Ovary (tissue), 9 donors: ENCODE data around the gene PPM1J. TPM values are rescaled to one million over a fixed set of nuclear protein-coding genes. Genes with fewer than 3 reads are reported as not detected.

Source experiments
- DNase-seq, 5 donors: peaks; one replicate each; pipeline ENCODE4 v3.0.0-alpha.2; 2019 to 2020
- H3K27ac ChIP-seq, 2 donors: fragments of 200-600 bp; one replicate each; pipeline versions ENCODE4 v1.5.1 to v1.8.0; 2019 to 2022
- H3K27me3 ChIP-seq: fragments of 200-600 bp; one replicate; pipeline ENCODE4 v1.8.0; 2022
- H3K36me3 ChIP-seq: fragments of 200-600 bp; sonication (generic); one replicate; pipeline ENCODE4 v1.5.1; 2019
- H3K4me1 ChIP-seq: one replicate; pipeline ENCODE4 v1.8.1; 2013; ENCODE audit warnings: mild to moderate bottlenecking, moderate library complexity; ENCODE audit not compliant: insufficient read depth
- H3K4me3 ChIP-seq: fragments of 200-600 bp; sonication (generic); one replicate; pipeline ENCODE4 v1.5.1; 2017
- H3K9me3 ChIP-seq, 2 donors: fragments of 200-600 bp in 1 of 2; sonication (generic) in 1 of 2; one replicate each; pipeline versions ENCODE4 v1.5.1 to v1.8.1; 2013 to 2019; ENCODE audit warnings: mild to moderate bottlenecking in 1 of 2, moderate library complexity in 1 of 2
- EP300 ChIP-seq: sonication (generic); formaldehyde crosslinking; IDR thresholded peaks from one replicate; pipeline ENCODE4 v1.6.1; 2017; ENCODE audit warnings: antibody characterized with exemption
- POLR2A ChIP-seq: fragments of 450-650 bp; IDR thresholded peaks from one replicate; pipeline ENCODE4 v1.6.1; 2017; ENCODE audit warnings: antibody characterized with exemption, mild to moderate bottlenecking, moderate library complexity
- WGBS, 3 donors: extraction: QIAGEN DNeasy Blood & Tissue Kit in 1 of 3; methylation state at CpG; one replicate each; pipeline versions ENCODE4 v1.1.5 to v1.1.7; 2013 to 2017; 5-methylcytosine and 5-hydroxymethylcytosine counted together
- intact Hi-C, 4 donors: fragments of 100-400 bp; cut with DNase I; formaldehyde crosslinking; loops; one replicate each; pipeline versions ENCODE4 v1.11.0 to v1.15.1; 2022 to 2023
- polyA plus RNA-seq, 2 donors: library from polyadenylated mRNA; stranded (reverse); fragments of 200-250 nt in 1 of 2; fragments of 350-450 nt in 1 of 2; fragmentation: Illumina TruSeq in 1 of 2; extraction: RNeasy Lipid Tissue Mini Kit (QIAGEN cat#74804) in 1 of 2; gene quantifications; one replicate each; pipeline ENCODE4 v1.2.3, GENCODE V29; 2013 to 2014
- total RNA-seq, 7 donors: library from RNA; depleted of rRNA in 2 of 7; stranded (reverse); fragments of >200 nt in 2 of 7; fragmentation: NEBNext Ultra II Directional in 3 of 7; extraction: Animal tissue kit (Norgen Biotek cat#: 25700) in 3 of 7; gene quantifications; one replicate each; pipeline versions ENCODE4 v1.1.0 to v1.2.4, GENCODE V29; 2016 to 2023
- TF ChIP-seq, protein P1 (sequence below), 3 donors: fragments of 450-650 bp in 2 of 3; fragments of 200-600 bp in 1 of 3; IDR thresholded peaks; one replicate each; pipeline versions ENCODE4 v1.5.1 to v1.8.0; 2016 to 2022; ENCODE audit warnings: antibody characterized with exemption in 3 of 3, mild to moderate bottlenecking in 1 of 3
- donor health status: DM: no; HTN: no; CAD: no; lungs with moderate emphysema.
- donor health status: DM: no; HTN: no; CAD: no.
- donor health status: Bipolar disorder and iron deficiency.
- donor health status: DM: yes; HTN: yes; CAD: no.
- donor health status: DM: no; HTN: no; CAD: no.
- donor health status: DM: yes; HTN: yes; CAD: no.

The PPM1J gene
- total and polyA plus RNA-seq, 9 donors = 0.78 to 6.3 (median 2.8) TPM

DNA sequence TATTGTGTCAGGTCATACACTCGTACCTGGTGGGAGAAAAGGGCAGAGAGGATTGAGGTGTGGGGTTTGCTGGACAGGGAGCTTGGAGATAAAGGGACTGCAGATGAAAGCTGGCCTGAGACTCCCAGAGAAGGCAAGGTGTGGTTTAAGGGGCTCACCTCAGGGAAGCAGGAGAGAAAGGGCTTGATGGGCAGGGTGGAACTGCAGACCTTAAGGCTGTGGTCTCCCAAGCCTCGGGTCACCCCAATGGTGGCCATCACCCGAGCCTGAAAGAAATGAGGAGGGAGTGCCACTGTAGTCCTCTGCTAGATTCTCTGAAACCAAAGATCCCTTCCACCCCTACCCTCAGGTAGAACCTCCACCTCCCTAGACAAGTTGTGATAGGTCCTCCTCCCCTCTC, 4.5 kb downstream of the PPM1J start:
- no peak overlapping the region for H3K27ac ChIP-seq
- no peak overlapping the region for H3K4me3 ChIP-seq
- TF ChIP-seq, protein P1, sequence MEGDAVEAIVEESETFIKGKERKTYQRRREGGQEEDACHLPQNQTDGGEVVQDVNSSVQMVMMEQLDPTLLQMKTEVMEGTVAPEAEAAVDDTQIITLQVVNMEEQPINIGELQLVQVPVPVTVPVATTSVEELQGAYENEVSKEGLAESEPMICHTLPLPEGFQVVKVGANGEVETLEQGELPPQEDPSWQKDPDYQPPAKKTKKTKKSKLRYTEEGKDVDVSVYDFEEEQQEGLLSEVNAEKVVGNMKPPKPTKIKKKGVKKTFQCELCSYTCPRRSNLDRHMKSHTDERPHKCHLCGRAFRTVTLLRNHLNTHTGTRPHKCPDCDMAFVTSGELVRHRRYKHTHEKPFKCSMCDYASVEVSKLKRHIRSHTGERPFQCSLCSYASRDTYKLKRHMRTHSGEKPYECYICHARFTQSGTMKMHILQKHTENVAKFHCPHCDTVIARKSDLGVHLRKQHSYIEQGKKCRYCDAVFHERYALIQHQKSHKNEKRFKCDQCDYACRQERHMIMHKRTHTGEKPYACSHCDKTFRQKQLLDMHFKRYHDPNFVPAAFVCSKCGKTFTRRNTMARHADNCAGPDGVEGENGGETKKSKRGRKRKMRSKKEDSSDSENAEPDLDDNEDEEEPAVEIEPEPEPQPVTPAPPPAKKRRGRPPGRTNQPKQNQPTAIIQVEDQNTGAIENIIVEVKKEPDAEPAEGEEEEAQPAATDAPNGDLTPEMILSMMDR (IDR thresholded peaks at IDR 0.05) = no peak
- no peak for TF ChIP-seq POLR2A
- TF ChIP-seq EP300 = no peak
- no peaks in the 10 kb centered on the region for H3K36me3 ChIP-seq
- H3K27me3 ChIP-seq = no peaks in the 10 kb centered on the region
- DNase-seq = no peak
- intact Hi-C loops = loop anchor here in 2 of 4 donors (10.0 kb wide), 5 partner anchors 244 to 684 kb away; partner anchors contain the start of genes SLC16A1 (in 2 of the 2), LRIG2 (in 1 of the 2) and MAGI3 (in 1 of the 2)
- 90 to 92% (median 92%) methylated on average over 3 of the region's 3 CpGs for WGBS, 3 donors
- H3K4me1 ChIP-seq = peaks cover 6% of the 10 kb centered on the region
- no peaks in the 10 kb centered on the region for H3K9me3 ChIP-seq

DNA sequence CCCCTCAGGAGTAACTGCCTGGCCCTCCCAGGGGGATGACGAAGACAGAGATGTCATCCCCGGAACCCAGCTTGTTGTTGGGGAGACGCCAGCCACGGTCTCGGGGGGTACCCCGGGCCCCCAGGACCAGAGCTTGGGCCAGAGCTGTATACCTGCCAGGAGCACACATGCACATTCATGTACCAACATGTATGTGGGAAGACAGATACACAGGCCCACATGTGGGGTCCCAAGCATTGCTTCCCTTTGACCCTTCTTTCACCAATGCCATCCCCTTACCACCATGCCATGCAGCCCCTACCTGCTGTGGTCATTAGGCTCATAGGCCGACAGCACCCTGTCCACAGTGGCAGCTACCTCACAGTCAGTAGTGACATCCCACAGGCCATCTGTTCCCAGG, 5.0 kb downstream of the PPM1J start:
- Histone ChIP-seq H3K36me3 (no peaks in the 10 kb centered on the region), H3K4me3 (no peak overlapping the region), H3K4me1 (peaks cover 6% of the 10 kb centered on the region), H3K27me3 (no peaks in the 10 kb centered on the region), H3K27ac (no peak overlapping the region), H3K9me3 (no peaks in the 10 kb centered on the region)
- no peak for DNase-seq
- 79 to 90% (median 89%) methylated on average over 7 of the region's 7 CpGs for WGBS, 3 donors
- intact Hi-C loops = loop anchor here in 2 of 4 donors (10.0 kb wide), 5 partner anchors 245 to 685 kb away; partner anchors contain the start of genes SLC16A1 (in 2 of the 2), LRIG2 (in 1 of the 2) and MAGI3 (in 1 of the 2)
- TF ChIP-seq, protein P1 (IDR thresholded peaks at IDR 0.05) = no peak
- TF ChIP-seq POLR2A = no peak
- TF ChIP-seq EP300 = no peak

GRCh38 chr1:112708489-112708888, 6.6 kb downstream of the PPM1J start:
- H3K4me1 ChIP-seq = peaks cover 7% of the 10 kb centered on the region
- intact Hi-C loops = loop anchor here in 3 of 4 donors (5.0 to 10.0 kb wide), 8 partner anchors 36 to 316 kb away; partner anchors contain the start of genes CTTNBP2NL (in 2 of the 3), CAPZA1 (in 1 of the 3), MOV10 (in 1 of the 3) and ST7L (in 1 of the 3)
- H3K27me3 ChIP-seq = no peaks in the 10 kb centered on the region
- no peak overlapping the region for H3K27ac ChIP-seq
- whole genome bisulfite sequencing, 3 donors = 90 to 95% (median 90%) methylated on average over 3 of the region's 3 CpGs
- H3K9me3 ChIP-seq = no peaks in the 10 kb centered on the region
- TF ChIP-seq, protein P1 (IDR thresholded peaks at IDR 0.05) = no peak
- TF ChIP-seq EP300 (no peak), POLR2A (no peak)
- no peaks in the 10 kb centered on the region for H3K36me3 ChIP-seq
- no peak overlapping the region for H3K4me3 ChIP-seq
- no peak for DNase-seq

GRCh38 chr1:112708002-112708448, 7.1 kb downstream of the PPM1J start:
- intact Hi-C loops = loop anchor here in 3 of 4 donors (5.0 to 10.0 kb wide), 8 partner anchors 36 to 316 kb away; partner anchors contain the start of genes CTTNBP2NL (in 2 of the 3), CAPZA1 (in 1 of the 3), MOV10 (in 1 of the 3) and ST7L (in 1 of the 3)
- H3K27me3 ChIP-seq = no peaks in the 10 kb centered on the region
- no peak for DNase-seq
- H3K27ac ChIP-seq = peak overlapping the region in 1 of 2 donors; percentile 85
- no peak overlapping the region for H3K4me3 ChIP-seq
- no peaks in the 10 kb centered on the region for H3K9me3 ChIP-seq
- TF ChIP-seq, protein P1 (IDR thresholded peaks at IDR 0.05) = no peak
- no peak for TF ChIP-seq EP300
- TF ChIP-seq POLR2A = no peak
- H3K36me3 ChIP-seq = no peaks in the 10 kb centered on the region
- peaks cover 7% of the 10 kb centered on the region for H3K4me1 ChIP-seq
- 68 to 76% (median 71%) methylated on average over 6 of the region's 6 CpGs for WGBS, 3 donors
